ENCODE data around the gene LGI4. TPM values are rescaled to one million over a fixed set of nuclear protein-coding genes. Genes with fewer than 3 reads are reported as not detected.

Gene LGI4
- total RNA-seq, 1 experiment from 2014 or later = 0.32 TPM

DNA sequence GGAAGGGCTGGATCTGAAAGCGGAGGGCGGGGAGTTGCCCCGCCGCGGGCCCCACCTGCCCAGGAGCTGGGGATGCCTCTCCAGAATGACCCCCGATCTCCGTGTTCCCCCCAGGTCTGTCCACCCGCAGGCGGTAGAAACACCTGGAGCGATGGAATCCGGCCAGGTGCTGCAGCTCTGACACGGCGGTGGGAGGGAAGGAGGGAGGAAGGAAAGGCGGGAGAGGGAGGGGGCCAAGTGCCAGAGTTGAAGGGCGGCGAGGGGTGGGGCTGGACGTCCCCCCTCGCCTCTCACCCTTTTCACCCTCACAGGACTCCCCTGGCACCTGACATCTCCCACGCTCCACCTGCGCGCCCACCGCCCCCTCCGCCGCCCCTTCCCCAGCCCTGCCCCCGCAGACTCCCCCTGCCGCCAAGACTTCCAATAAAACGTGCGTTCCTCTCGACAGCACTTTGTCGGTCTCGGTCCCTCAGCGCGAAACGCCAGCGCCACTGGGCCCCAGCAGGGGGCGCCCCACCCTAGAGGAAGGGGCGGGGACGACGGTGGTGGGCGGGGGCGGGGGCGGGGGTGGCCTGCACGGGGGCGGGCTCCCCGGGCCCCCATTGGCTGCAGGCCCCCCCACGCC lies 7.9 kb upstream of the LGI4 start:
- no TSS peak for BruUV-seq (replicated peaks)
- DNase-seq (ENCODE audit: low read depth, low spot score) (no peak), ATAC-seq (peak; percentile 39)
- H3K79me2 ChIP-seq (ENCODE audit: insufficient read depth, low read length) = no peaks in the 10 kb centered on the region
- peaks cover 22 to 35% of the 10 kb centered on the region in 2 experiments for H3K4me1 ChIP-seq (ENCODE audit: control insufficient read depth in 1 of 2, insufficient read depth in 2 of 2, low read length in 2 of 2)
- no peaks in the 10 kb centered on the region for H3K9me2 ChIP-seq (ENCODE audit: insufficient read depth)
- RAD21 ChIA-PET (ENCODE audit: low non-redundant PET in 1 of 2, low total read pairs in 2 of 2, uncharacterized antibody in 2 of 2, unreplicated experiment in 2 of 2) = interaction anchor here (1.0 to 2.3 kb wide), 3 partner anchors 21 to 76 kb away, joined by 6 to 25 read pairs (median 24); no protein-coding TSS in a partner anchor
- TF ChIP-seq RAD21 (IDR thresholded peaks at IDR 0.05; ENCODE audit: low read depth) = peak; percentile 56
- TF ChIP-seq ZFX (IDR thresholded peaks at IDR 0.05) = no peak
- TF ChIP-seq, protein P1, sequence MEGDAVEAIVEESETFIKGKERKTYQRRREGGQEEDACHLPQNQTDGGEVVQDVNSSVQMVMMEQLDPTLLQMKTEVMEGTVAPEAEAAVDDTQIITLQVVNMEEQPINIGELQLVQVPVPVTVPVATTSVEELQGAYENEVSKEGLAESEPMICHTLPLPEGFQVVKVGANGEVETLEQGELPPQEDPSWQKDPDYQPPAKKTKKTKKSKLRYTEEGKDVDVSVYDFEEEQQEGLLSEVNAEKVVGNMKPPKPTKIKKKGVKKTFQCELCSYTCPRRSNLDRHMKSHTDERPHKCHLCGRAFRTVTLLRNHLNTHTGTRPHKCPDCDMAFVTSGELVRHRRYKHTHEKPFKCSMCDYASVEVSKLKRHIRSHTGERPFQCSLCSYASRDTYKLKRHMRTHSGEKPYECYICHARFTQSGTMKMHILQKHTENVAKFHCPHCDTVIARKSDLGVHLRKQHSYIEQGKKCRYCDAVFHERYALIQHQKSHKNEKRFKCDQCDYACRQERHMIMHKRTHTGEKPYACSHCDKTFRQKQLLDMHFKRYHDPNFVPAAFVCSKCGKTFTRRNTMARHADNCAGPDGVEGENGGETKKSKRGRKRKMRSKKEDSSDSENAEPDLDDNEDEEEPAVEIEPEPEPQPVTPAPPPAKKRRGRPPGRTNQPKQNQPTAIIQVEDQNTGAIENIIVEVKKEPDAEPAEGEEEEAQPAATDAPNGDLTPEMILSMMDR (IDR thresholded peaks at IDR 0.05 in 2 of 3, conservative IDR thresholded peaks at IDR 0.05 in 1 of 3; ENCODE audit: borderline replicate concordance in 1 of 3, insufficient read depth in 1 of 3, low read depth in 2 of 3, low read length in 2 of 3) = peak; percentile 26 to 60 (median 32); a peak in 3 of 6 replicates
- TF ChIP-seq POLR2AphosphoS5 (IDR thresholded peaks at IDR 0.05; ENCODE audit: low read depth, low read length) = no peak
- POLR2A ChIA-PET = interaction anchor here (1.3 kb wide), 1 partner anchor 36 kb away, joined by 3 read pairs; no protein-coding TSS in a partner anchor
- H3K36me3 ChIP-seq (ENCODE audit: control insufficient read depth in 1 of 2, insufficient read depth in 2 of 2, low read length in 2 of 2) = no peaks in the 10 kb centered on the region
- intact Hi-C loops (cut with micrococcal nuclease) = no loop called here
- H2AFZ ChIP-seq (ENCODE audit: low read depth, low read length, poor library complexity, severe bottlenecking) = no peak overlapping the region
- peak overlapping the region; percentile 46 for H3K9ac ChIP-seq (ENCODE audit: low read length)
- no peaks in the 10 kb centered on the region for H3K27me3 ChIP-seq (ENCODE audit: insufficient read depth, low read length)
- no peaks in the 10 kb centered on the region for H4K20me1 ChIP-seq (ENCODE audit: insufficient read depth)
- CTCF ChIA-PET = interaction anchor here (0.6 to 2.7 kb wide), 14 partner anchors 9 to 788 kb away, joined by 3 to 46 read pairs (median 6); partner anchors contain the start of gene FXYD5
- peak overlapping the region; percentile 95 for H3K4me2 ChIP-seq (ENCODE audit: low read length)
- peak overlapping the region; percentile 3; the same call in 1 of the 2 replicates for H3K27ac ChIP-seq (ENCODE audit: low read depth, low read length)
- H3K4me3 ChIP-seq (replicated peaks in 1 of 2; ENCODE audit: low read depth in 1 of 2, low read length in 2 of 2) = peak overlapping the region; percentile 49 to 66
- H3K9me3 ChIP-seq (ENCODE audit: control insufficient read depth in 1 of 2, insufficient read depth in 1 of 2, low read depth in 1 of 2, low read length in 2 of 2) = no peaks in the 10 kb centered on the region
